ENCODE measurements around the gene CALML5.

The CALML5 gene

DNA sequence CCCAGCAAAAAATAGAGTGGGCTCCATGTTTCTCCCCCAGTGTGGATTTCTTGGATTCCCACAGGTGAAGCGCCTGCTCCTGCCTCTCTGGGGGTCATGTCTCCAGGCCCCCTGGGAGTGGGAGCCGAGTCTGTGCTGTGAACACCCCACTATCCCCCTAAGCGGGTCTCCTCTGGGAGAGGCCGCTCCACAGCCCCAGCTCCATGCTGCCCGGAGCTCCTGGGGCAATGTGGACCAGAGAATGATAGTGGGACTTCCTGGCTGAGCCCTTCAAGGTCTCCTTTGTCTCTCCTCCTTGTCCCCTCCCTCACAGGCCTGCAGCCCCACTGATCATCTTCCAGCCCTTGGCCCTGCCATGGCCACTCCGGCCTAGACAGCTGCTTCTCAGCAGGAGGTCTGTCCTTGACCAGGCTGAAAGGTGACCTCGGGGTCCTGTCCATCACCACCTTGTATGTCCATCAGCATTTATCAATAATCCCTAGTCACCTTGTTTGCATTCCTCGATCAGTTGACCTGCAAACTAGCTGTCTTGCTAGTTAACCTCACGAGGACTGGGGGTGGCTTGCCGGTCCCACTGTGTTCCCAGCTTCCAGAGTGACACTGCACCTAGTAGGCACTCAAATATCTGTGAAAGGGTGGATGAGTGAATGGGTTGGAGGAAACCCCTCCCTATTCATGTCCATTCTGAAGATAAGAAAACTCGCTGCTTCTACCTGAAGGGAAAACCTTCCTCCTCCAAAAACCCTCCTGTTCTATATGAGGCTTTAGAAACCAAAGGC, 24.6 kb upstream of the CALML5 start:
- TF ChIP-seq, protein P1, sequence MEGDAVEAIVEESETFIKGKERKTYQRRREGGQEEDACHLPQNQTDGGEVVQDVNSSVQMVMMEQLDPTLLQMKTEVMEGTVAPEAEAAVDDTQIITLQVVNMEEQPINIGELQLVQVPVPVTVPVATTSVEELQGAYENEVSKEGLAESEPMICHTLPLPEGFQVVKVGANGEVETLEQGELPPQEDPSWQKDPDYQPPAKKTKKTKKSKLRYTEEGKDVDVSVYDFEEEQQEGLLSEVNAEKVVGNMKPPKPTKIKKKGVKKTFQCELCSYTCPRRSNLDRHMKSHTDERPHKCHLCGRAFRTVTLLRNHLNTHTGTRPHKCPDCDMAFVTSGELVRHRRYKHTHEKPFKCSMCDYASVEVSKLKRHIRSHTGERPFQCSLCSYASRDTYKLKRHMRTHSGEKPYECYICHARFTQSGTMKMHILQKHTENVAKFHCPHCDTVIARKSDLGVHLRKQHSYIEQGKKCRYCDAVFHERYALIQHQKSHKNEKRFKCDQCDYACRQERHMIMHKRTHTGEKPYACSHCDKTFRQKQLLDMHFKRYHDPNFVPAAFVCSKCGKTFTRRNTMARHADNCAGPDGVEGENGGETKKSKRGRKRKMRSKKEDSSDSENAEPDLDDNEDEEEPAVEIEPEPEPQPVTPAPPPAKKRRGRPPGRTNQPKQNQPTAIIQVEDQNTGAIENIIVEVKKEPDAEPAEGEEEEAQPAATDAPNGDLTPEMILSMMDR (IDR thresholded peaks at IDR 0.05): no peak
- Histone ChIP-seq H3K4me3 (no peak overlapping the region), H3K27ac (no peak overlapping the region)
- peak; percentile 64 for DNase-seq (ENCODE audit: low spot score)

DNA sequence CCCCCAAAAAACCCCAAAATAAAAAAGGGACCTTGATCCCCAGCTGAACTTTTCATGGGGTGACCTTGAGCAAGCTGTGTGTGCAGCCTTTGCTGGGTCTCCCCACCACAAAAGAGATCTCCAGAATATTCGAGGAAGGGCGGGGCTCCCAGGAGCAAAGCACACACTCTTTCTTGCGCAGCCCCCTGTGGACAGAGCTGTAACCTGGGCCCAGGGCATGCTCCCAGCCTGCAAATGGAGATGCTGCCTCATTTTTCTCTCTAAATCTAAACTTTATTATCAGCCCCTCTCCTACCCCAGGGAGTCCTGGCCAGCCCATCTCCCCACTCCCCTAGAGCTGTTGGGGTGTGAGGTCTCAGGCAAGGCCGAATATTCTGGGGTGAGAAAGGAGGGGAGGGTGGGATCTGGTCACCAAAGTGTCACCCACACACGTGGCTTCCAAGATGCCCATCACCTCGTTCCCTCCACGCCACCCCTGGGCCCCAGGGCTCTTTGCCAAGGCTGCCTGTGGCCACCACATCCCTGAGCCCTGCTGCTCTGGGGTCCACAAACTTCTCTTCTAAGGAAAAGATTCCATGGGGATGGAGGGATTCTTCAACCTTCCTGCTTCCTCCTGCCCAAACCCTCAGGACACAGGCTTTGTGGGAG, 23.7 kb upstream of the CALML5 start:
- peak; percentile 57 for DNase-seq (ENCODE audit: low spot score)
- no peak overlapping the region for H3K27ac ChIP-seq
- TF ChIP-seq, protein P1 (IDR thresholded peaks at IDR 0.05): no peak
- H3K4me3 ChIP-seq: no peak overlapping the region

DNA sequence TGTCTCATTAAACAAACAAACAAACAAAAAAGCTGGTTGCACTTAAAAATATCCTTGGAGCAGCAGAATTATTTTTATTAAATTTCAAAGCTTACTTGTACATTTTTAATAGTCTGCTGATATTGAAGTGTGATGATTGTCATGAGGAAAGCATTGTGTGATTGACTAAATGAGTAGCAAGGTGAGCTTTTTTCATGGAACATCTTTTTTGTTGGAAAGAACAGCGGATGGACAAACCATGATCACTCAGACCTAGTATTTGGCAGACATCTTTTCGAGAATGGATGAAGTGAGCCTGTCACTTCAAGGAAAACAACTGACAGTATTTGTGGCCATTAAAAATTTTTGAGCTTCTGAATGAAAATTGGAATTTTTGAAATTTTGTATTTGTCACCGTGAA, 19.7 kb upstream of the CALML5 start:
- TF ChIP-seq, protein P1 (IDR thresholded peaks at IDR 0.05): no peak
- no peak overlapping the region for H3K27ac ChIP-seq
- no peak for DNase-seq (ENCODE audit: low spot score)
- H3K4me3 ChIP-seq: no peak overlapping the region

DNA sequence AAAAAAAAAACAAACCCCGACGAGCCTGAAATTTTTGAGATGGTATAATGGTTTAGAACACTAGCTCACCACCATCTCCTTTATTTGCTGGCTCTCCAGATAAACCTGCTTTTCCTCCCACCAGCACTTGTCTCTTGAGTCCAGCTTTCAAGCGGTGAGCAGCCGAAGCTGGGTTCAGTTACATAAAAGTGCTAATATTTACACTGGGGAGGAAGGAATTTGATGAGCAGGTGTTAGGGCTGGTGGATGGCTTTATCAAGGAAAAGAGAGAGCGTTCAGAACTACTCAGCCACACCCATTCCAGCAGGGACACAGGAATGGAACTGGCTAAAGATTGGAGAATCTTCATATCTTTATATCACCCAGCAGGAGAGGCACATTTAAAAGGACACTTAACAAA, 18.8 kb upstream of the CALML5 start:
- Histone ChIP-seq H3K4me3 (no peak overlapping the region), H3K27ac (no peak overlapping the region)
- peak; percentile 11 for DNase-seq (ENCODE audit: low spot score)
- TF ChIP-seq, protein P1 (IDR thresholded peaks at IDR 0.05): no peak

DNA sequence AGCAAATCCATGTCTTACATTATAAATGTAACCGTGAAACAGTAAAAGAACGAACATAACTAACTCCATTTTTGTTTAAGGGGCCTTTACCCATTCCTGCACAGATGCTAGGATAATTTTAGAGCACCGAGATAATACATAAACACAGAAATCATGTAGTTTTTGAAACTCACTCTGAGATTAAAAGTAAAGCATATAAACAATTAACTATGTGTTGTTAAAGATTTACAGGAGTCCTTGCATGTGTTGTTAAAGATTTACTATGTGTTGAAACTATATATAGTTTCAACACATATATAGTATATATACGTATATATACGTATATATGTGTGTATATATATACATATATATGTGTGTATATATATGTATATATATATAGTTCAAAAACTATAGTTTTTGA, 18.2 kb upstream of the CALML5 start:
- TF ChIP-seq, protein P1 (IDR thresholded peaks at IDR 0.05): no peak
- Histone ChIP-seq H3K4me3 (no peak overlapping the region), H3K27ac (no peak overlapping the region)
- no peak for DNase-seq (ENCODE audit: low spot score)

DNA sequence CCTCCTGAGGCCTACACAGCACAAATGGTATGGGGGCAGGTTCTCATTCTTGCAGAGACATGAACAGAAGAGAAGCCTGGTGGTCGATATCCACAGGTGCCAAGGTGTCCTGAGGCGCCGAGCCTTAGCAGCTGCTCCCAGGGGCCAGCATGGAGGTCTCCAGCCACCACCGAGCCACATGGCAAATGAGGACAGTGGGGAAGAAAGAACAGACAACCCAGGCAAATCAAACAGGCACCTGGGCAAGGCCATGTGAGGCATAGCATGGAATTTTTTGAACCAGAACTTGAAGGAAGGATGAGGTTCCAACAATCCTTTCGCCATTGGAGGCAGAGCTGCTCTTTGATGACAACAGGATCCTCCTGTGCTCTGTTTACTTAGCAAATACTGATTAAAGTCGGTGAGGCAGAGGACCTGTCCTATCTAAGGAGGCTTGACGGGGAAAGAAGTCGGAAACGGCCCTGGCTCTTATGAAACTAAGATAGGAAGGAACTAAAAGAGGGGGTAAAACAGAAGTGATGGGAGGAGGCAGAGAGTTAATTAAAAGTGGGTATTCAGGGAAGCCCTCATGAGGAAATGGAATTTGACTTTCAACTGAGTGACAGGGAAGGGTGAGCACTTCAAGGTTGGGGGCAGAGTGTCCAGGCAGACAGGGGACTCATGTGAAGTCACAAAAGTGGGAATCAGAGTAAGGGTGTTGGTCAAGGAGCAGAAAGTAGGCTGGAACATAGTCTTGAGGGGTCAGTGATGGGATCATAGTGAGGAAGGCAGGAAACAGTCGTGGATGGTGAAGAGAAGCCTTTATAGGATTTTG, 16.8 kb upstream of the CALML5 start:
- no peak overlapping the region for H3K27ac ChIP-seq
- TF ChIP-seq, protein P1 (IDR thresholded peaks at IDR 0.05): no peak
- no peak overlapping the region for H3K4me3 ChIP-seq
- DNase-seq (ENCODE audit: low spot score): no peak

Data from coronary artery (tissue), 2 donors.